HG02642 (cell line): ENCODE data around the gene BAHCC1.

Experiments
- ATAC-seq: cut with Tn5 transposase; IDR thresholded peaks from one replicate; pipeline ENCODE4 v1.9.1; 2021; ENCODE audit warnings: mild to moderate bottlenecking; ENCODE audit not compliant: unreplicated experiment, poor library complexity

BAHCC1 gene

GRCh38 chr17:81487487-81488275 is 92.4 kb downstream of the BAHCC1 start:
- ATAC-seq, result no peak

DNA sequence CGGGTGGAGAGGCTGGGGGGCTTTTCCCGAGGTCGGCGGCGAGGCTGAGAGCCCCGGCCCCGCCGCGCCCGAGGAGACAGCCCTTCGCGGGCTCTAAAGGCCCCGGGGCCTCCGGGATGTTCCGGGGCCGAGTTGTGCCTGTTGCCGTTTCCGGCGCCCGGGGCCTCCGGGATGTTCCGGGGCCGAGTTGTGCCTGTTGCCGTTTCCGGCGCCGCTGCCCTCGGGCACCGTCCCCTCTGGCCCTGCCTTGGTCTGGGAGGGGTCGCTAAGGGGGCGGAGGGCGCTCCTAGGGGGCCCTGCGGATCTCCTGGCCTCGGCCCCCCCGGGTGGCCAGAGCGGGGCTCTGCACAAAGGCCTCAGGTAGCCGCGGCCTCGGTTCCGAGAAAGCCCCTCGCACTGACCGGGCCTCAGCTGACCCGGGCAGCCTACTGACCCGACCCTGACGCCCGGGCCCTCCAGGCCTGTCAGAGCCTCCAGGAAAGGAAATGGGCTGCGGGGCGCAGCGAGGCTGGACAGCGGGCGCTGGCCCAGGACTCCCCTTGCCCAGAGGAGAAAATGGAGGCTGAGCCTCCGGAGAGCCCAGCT is 93.1 kb downstream of the BAHCC1 start:
- ATAC-seq, result no peak

GRCh38 chr17:81489012-81489997 is 94.0 kb downstream of the BAHCC1 start:
- no peak for ATAC-seq

DNA sequence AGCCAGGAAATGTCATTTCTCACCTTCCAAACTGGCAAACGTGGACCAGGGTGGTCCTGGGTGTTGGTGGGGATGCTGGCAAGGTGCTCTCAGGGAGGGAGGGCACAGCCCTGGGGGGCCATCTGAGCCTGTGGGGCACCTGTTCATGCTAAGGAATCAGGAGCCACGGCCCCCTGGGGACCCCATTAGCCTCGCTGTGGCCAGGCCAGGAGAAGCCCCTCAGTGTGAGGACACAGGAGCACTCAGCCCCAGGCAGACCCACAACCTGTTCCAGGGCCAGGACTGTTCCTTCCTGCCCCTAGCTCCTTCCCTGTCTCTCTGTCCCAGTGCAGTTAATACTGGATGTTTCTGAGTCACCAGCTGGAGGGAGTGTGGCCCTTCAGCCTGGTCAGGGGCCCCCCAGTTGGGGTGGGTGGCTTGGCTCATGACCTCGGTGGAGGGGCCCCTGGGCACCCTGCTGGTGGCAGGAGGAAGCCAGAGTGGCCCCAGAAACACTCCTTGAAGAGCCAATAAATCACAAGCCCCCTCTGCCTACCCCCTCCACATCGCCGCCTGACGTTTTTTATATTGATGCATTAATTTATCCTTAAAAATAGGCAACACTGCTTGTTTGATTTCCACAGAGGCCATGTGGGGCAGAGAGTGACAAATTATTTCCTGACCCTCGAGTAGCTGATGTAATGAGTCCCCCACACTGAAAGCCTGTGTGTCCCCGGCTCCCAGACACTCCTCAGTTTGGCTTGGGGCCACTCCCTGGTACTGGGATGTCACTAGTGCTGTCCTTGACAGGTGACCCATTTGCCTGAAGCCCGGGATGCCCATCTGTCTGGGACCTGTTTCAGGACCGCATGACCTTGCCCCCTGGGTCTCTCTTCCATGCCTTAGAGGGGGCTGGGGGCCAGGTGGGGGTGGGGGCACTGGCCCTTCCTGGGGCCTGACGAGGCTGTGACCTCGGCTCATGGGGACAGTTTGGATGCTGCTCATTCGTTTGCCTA is 95.0 kb downstream of the BAHCC1 start:
- no peak for ATAC-seq

DNA sequence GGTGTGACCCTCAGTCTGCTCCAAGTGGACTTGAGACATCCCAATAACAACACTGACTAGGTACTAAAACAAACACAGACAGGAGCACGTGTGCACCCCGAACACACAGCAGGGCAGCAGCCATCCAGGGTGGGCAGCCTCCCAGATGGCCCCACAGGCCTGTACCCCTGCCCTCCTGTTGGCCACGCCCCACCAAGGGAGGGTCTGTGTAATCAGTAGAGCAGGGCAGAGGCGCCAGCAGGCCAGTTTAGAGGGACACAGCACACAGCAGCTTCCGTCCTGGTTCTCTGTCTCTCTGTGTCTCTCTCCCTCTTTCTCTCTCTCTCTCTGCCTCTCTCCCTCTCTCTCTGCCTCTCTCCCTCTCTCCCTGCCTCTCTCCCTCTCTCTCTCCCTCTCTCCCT is 95.9 kb downstream of the BAHCC1 start:
- ATAC-seq, result no peak

DNA sequence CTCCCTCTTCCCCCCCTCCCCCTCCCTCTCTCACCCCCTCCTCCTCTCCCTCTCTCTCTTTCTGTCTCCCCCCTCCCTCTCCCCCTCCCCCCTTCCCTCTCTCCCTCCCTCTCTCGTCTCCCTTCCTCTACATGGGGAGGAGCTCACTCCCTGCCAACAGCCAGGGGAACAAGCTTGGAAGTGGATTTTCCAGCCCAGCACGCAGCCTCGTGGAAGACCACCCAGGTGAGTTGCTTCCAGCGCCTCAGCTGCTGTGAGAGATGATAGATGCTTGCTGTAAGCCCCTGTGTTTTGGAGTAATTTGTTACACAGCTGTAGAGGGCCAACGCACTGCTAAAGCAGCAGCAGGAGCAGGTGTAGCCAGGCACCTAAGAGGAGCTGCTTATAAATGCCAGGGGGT is 96.5 kb downstream of the BAHCC1 start:
- no peak for ATAC-seq

GRCh38 chr17:81492202-81492601 is 96.9 kb downstream of the BAHCC1 start:
- no peak for ATAC-seq

DNA sequence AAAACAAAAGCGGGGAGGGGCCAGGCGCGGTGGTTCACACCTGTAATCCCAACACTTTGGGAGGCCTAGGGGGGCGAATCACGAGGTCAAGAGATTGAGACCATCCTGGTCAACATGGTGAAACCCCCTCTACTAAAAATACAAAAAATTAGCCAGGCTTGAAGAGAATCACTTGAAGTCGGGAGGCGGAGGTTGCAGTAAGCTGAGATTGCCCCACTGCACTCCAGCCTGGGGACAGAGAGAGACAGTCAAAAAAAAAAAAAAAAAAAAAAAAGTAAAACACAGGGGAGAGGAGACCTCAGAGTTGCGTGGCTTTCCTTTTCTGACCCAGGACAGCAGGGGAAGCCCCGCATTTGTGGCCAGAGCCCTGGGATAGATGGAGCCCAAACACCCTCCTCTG is 97.4 kb downstream of the BAHCC1 start:
- no peak for ATAC-seq

GRCh38 chr17:81493198-81494038 is 98.2 kb downstream of the BAHCC1 start:
- no peak for ATAC-seq

DNA sequence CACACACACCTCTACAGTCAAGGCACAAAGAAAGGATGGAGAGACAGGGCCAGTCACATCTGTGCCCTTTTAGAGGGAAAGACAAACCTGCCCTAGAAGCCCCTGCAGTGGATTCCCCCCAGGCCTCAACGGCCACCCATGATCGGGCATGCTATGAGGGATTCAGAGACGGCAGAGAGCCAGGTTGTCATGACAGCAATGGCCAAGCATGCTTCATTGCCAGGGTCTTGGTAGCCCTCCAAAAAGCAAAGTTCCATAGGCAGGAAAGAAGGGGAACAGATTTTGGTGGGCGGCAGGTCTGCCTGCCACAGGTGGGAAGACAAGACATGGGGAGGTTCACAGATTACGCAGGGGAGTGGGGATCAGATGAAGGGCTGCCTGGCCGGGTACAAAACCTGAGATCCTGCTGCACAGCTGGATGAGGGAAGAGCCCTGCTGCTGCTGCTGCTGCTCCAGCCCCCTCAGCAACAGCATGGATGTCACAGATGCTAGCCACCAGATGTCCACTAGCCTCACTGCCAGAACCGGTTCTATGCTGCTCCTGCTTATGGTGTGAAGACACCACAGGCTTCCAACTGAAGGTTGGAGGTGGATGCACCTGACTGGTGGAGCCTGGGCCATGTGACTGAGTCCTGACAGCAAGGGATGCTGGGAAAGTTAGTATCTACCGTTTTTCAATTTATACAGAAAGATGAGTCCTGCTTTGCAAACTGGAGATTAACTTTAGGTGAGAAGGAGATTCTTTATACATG is 99.5 kb downstream of the BAHCC1 start:
- ATAC-seq, result no peak

DNA sequence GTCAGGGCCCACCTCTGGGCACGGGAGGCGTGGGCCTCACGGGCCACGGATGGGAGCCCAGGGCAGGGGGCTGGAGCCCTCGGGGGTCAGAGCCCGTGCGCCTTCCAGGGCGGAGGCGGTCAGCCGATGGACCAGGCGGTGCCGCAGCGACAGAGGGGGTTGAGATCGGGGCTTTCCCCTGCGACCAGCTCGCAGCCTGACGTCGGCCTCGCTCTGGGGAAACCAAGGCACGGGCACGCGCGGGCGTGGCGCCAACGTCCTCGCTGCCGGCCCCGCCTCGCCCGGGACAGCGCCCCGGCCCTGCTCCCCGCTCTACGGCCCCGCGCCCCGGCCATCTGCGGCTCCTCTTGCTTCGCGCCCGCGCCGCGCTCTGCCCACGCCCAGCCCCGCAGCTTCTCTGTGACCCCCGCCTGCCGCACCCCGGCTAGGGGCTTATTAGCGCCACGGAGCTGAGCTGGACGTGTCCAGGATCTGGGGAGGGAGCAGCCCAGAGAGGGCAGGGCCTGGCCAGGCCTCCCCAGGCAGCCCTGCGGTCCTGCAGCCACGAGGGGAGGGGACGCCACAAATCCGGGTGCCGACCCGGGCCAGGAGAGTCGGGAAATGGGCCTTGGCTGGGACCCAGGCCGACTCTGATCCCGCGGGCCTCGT is 103.8 kb downstream of the BAHCC1 start:
- ATAC-seq, result no peak

DNA sequence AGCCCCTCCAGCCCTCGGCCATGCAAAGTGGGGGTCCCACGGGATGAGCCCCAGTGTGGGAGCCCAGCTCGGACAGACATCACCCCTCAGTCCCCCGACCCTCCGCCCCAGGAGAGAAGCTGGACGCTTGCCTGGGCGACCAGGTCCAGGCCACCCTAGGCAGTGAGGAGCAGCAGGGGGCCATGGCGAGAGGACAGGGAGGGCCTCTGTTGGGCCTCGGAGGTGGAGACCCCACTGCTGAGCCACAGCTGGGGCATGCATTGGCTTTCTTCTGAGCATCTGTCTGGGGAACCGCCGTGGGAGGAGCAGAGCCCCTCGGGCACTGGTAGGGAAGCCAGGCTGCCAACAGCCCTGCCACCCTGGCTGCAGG is 104.3 kb downstream of the BAHCC1 start:
- no peak for ATAC-seq

DNA sequence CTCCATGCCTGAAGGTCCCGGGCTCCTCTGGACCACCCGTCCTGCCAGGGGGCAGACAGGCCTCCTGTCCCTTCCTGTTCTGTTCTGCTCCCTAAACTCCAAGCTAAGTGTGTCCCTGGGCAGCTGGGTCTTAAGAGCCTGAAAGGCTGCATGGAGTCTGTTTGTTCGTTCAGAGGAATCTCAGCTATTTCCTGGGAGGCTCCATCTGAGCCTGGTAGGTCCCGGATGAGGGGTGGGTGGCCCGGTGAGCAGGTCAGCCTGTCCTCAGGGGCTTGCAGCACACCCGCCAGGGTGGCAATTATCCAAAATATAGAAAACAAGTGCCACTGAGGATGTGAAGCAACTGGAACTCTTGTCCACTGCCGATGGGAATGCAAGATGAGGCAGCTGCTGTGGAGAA is 104.8 kb downstream of the BAHCC1 start:
- ATAC-seq, result no peak

GRCh38 chr17:81502471-81503017 is 107.3 kb downstream of the BAHCC1 start:
- ATAC-seq, result no peak

GRCh38 chr17:81503619-81504018 is 108.4 kb downstream of the BAHCC1 start:
- no peak for ATAC-seq

- no peak for ATAC-seq
These were observed 113.5 kb downstream of the BAHCC1 start for GRCh38 chr17:81508639-81509206.
